ENCODE data around the gene CALB2.

The CALB2 gene

DNA sequence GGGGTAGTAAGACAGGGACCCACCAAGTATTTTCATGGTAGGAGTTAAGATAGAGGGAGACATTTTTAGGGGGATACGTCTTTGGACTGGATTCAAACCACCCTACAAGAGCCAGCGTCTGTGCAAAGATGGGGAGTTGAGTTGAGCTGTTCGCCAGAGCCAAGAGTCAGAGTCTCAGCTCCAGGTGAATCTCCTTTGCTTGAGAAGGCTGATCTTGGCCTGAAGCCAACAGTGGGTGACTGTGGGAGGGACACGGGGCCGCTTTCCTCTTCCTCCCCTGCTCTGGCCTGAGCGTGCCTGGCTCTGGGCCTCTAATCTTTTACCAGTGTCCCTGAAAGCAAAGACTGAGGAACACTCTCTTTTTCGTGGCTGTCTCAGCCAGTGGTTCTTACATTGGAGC, 78.0 kb downstream of the CALB2 start:
- no peak for TF ChIP-seq EZH2phosphoT487 (IDR thresholded peaks at IDR 0.05; ENCODE audit: borderline replicate concordance)
- TF ChIP-seq, protein P1, sequence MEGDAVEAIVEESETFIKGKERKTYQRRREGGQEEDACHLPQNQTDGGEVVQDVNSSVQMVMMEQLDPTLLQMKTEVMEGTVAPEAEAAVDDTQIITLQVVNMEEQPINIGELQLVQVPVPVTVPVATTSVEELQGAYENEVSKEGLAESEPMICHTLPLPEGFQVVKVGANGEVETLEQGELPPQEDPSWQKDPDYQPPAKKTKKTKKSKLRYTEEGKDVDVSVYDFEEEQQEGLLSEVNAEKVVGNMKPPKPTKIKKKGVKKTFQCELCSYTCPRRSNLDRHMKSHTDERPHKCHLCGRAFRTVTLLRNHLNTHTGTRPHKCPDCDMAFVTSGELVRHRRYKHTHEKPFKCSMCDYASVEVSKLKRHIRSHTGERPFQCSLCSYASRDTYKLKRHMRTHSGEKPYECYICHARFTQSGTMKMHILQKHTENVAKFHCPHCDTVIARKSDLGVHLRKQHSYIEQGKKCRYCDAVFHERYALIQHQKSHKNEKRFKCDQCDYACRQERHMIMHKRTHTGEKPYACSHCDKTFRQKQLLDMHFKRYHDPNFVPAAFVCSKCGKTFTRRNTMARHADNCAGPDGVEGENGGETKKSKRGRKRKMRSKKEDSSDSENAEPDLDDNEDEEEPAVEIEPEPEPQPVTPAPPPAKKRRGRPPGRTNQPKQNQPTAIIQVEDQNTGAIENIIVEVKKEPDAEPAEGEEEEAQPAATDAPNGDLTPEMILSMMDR (conservative IDR thresholded peaks at IDR 0.05; ENCODE audit: low read length) = no peak
- H2AFZ ChIP-seq (ENCODE audit: low read length) = no peak overlapping the region
- H3K4me3 ChIP-seq (ENCODE audit: low read length, poor library complexity, severe bottlenecking) = no peak overlapping the region

DNA sequence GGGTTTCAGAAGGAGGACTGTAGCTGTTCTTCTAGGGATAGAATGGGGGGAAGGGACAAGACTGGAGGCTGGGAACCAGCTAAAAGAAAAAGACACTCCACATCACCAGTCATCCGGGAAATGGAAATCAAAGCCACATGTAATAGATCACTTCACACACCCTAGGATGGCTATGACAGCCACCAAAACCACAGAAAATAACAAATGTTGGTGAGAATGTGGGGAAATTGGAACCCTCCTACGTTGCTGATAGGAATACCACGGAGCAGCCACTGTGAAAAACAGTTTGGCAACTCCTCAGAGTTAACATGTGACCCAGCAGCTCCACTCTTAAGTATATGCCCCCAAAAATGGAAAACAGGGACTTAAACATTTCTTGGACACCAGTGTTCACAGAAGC, 81.0 kb downstream of the CALB2 start:
- TF ChIP-seq, protein P1 (conservative IDR thresholded peaks at IDR 0.05; ENCODE audit: low read length) = no peak
- TF ChIP-seq EZH2phosphoT487 (IDR thresholded peaks at IDR 0.05; ENCODE audit: borderline replicate concordance) = no peak
- Histone ChIP-seq H3K9me2 (replicated peaks; ENCODE audit: low read depth, low read length) (no peaks in the 10 kb centered on the region), H3F3A (ENCODE audit: low read depth) (no peaks in the 10 kb centered on the region), H3K9me3 (ENCODE audit: insufficient read depth, low read depth, low read length) (no peaks in the 10 kb centered on the region), H3K36me3 (ENCODE audit: insufficient read depth, low read length) (no peaks in the 10 kb centered on the region), H3K79me2 (ENCODE audit: insufficient read depth, low read length) (no peaks in the 10 kb centered on the region), H2AFZ (ENCODE audit: low read length) (no peak overlapping the region), H3K27me3 (ENCODE audit: insufficient read depth, low read length, poor library complexity, severe bottlenecking) (no peaks in the 10 kb centered on the region), H3K4me3 (ENCODE audit: low read length, poor library complexity, severe bottlenecking) (no peak overlapping the region), H3K4me1 (ENCODE audit: insufficient read depth, low read length, poor library complexity, severe bottlenecking) (no peaks in the 10 kb centered on the region), H3K9ac (ENCODE audit: low read depth, low read length, poor library complexity, severe bottlenecking) (no peak overlapping the region), H4K20me1 (ENCODE audit: insufficient read depth, low read length, poor library complexity, severe bottlenecking) (no peaks in the 10 kb centered on the region), H3K4me2 (ENCODE audit: low read depth, low read length, poor library complexity, severe bottlenecking) (no peak overlapping the region)

More for the DNA sequence above, 78.0 kb downstream of the CALB2 start:
- Histone ChIP-seq H3K79me2 (ENCODE audit: insufficient read depth, low read length) (no peaks in the 10 kb centered on the region), H3K4me1 (ENCODE audit: insufficient read depth, low read length, poor library complexity, severe bottlenecking) (no peaks in the 10 kb centered on the region), H3K36me3 (ENCODE audit: insufficient read depth, low read length) (no peaks in the 10 kb centered on the region), H3K9me2 (replicated peaks; ENCODE audit: low read depth, low read length) (no peaks in the 10 kb centered on the region), H4K20me1 (ENCODE audit: insufficient read depth, low read length, poor library complexity, severe bottlenecking) (no peaks in the 10 kb centered on the region), H3K4me2 (ENCODE audit: low read depth, low read length, poor library complexity, severe bottlenecking) (no peak overlapping the region), H3F3A (ENCODE audit: low read depth) (no peaks in the 10 kb centered on the region), H3K9me3 (ENCODE audit: insufficient read depth, low read depth, low read length) (no peaks in the 10 kb centered on the region; the same call in 1 of the 2 replicates), H3K27me3 (ENCODE audit: insufficient read depth, low read length, poor library complexity, severe bottlenecking) (no peaks in the 10 kb centered on the region), H3K9ac (ENCODE audit: low read depth, low read length, poor library complexity, severe bottlenecking) (no peak overlapping the region)

Data from Loucy (cell line).